HepG2 (cell line): ENCODE data around the gene ANO2.

Experiments used
- POLR2A ChIP-seq, 2 experiments: IDR thresholded peaks; 2 replicates each; pipeline ENCODE4 v1.6.1; 2011; ENCODE audit warnings: low read depth in 2 of 2, low read length in 2 of 2, mild to moderate bottlenecking in 1 of 2, moderate library complexity in 1 of 2; ENCODE audit not compliant: insufficient read depth in 1 of 2
- YEATS2 ChIP-seq: sonication (generic); formaldehyde crosslinking; IDR thresholded peaks from 2 replicates; pipeline ENCODE4 v1.4.0; 2020; ENCODE audit warnings: missing genetic modification reagents, borderline replicate concordance
- TF ChIP-seq, protein P1 (sequence below): IDR thresholded peaks from 2 replicates; pipeline ENCODE4 v1.6.1; 2016; ENCODE audit warnings: low read depth, missing genetic modification reagents, missing compliant biosample characterization
- TF ChIP-seq, protein P2 (sequence below): sonication (generic); formaldehyde crosslinking; IDR thresholded peaks from 2 replicates; pipeline ENCODE4 v1.5.1; 2020; ENCODE audit warnings: mild to moderate bottlenecking, missing genetic modification reagents, moderate library complexity

GRCh38 chr12:5888816-5889315, 56.2 kb downstream of the ANO2 start:
- no peak for TF ChIP-seq YEATS2
- TF ChIP-seq, protein P1, sequence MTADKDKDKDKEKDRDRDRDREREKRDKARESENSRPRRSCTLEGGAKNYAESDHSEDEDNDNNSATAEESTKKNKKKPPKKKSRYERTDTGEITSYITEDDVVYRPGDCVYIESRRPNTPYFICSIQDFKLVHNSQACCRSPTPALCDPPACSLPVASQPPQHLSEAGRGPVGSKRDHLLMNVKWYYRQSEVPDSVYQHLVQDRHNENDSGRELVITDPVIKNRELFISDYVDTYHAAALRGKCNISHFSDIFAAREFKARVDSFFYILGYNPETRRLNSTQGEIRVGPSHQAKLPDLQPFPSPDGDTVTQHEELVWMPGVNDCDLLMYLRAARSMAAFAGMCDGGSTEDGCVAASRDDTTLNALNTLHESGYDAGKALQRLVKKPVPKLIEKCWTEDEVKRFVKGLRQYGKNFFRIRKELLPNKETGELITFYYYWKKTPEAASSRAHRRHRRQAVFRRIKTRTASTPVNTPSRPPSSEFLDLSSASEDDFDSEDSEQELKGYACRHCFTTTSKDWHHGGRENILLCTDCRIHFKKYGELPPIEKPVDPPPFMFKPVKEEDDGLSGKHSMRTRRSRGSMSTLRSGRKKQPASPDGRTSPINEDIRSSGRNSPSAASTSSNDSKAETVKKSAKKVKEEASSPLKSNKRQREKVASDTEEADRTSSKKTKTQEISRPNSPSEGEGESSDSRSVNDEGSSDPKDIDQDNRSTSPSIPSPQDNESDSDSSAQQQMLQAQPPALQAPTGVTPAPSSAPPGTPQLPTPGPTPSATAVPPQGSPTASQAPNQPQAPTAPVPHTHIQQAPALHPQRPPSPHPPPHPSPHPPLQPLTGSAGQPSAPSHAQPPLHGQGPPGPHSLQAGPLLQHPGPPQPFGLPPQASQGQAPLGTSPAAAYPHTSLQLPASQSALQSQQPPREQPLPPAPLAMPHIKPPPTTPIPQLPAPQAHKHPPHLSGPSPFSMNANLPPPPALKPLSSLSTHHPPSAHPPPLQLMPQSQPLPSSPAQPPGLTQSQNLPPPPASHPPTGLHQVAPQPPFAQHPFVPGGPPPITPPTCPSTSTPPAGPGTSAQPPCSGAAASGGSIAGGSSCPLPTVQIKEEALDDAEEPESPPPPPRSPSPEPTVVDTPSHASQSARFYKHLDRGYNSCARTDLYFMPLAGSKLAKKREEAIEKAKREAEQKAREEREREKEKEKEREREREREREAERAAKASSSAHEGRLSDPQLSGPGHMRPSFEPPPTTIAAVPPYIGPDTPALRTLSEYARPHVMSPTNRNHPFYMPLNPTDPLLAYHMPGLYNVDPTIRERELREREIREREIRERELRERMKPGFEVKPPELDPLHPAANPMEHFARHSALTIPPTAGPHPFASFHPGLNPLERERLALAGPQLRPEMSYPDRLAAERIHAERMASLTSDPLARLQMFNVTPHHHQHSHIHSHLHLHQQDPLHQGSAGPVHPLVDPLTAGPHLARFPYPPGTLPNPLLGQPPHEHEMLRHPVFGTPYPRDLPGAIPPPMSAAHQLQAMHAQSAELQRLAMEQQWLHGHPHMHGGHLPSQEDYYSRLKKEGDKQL (CRISPR knock-in tag) = no peak
- TF ChIP-seq POLR2A (IDR thresholded peaks at IDR 0.05; ENCODE audit: insufficient read depth in 1 of 2, low read depth in 2 of 2, low read length in 2 of 2) = no peak
- TF ChIP-seq, protein P2, sequence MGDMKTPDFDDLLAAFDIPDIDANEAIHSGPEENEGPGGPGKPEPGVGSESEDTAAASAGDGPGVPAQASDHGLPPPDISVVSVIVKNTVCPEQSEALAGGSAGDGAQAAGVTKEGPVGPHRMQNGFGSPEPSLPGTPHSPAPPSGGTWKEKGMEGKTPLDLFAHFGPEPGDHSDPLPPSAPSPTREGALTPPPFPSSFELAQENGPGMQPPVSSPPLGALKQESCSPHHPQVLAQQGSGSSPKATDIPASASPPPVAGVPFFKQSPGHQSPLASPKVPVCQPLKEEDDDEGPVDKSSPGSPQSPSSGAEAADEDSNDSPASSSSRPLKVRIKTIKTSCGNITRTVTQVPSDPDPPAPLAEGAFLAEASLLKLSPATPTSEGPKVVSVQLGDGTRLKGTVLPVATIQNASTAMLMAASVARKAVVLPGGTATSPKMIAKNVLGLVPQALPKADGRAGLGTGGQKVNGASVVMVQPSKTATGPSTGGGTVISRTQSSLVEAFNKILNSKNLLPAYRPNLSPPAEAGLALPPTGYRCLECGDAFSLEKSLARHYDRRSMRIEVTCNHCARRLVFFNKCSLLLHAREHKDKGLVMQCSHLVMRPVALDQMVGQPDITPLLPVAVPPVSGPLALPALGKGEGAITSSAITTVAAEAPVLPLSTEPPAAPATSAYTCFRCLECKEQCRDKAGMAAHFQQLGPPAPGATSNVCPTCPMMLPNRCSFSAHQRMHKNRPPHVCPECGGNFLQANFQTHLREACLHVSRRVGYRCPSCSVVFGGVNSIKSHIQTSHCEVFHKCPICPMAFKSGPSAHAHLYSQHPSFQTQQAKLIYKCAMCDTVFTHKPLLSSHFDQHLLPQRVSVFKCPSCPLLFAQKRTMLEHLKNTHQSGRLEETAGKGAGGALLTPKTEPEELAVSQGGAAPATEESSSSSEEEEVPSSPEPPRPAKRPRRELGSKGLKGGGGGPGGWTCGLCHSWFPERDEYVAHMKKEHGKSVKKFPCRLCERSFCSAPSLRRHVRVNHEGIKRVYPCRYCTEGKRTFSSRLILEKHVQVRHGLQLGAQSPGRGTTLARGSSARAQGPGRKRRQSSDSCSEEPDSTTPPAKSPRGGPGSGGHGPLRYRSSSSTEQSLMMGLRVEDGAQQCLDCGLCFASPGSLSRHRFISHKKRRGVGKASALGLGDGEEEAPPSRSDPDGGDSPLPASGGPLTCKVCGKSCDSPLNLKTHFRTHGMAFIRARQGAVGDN (CRISPR knock-in tag) = no peak
